Fibroblast of lung (primary cell): ENCODE data around the gene RAP1GAP2. TPM values are rescaled to one million over a fixed set of nuclear protein-coding genes. Genes with fewer than 3 reads are reported as not detected.

Experiments
- DNase-seq, 2 donors: peaks; one replicate each; pipeline versions ENCODE4 v3.0.0 to v3.0.0-alpha.2; 2010; ENCODE audit warnings: low read depth in 2 of 2
- H2AFZ ChIP-seq: 2 replicates; pipeline ENCODE4 v1.5.1; 2012; ENCODE audit warnings: low read length, control low read depth, inconsistent platforms
- H3K27ac ChIP-seq: 2 replicates; pipeline ENCODE4 v1.5.1; 2011; ENCODE audit warnings: low read length, control low read depth; ENCODE audit not compliant: insufficient read depth
- H3K27me3 ChIP-seq: 2 replicates; pipeline ENCODE4 v1.5.1; 2011; ENCODE audit warnings: mild to moderate bottlenecking, low read length; ENCODE audit not compliant: control insufficient read depth, insufficient read depth
- H3K36me3 ChIP-seq: 2 replicates; pipeline ENCODE4 v1.5.1; 2011; ENCODE audit warnings: low read length; ENCODE audit not compliant: control insufficient read depth, insufficient read depth
- H3K4me1 ChIP-seq: 2 replicates; pipeline ENCODE4 v1.5.1; 2011; ENCODE audit warnings: low read length; ENCODE audit not compliant: control insufficient read depth, insufficient read depth; ENCODE audit errors: extremely low read depth
- H3K4me2 ChIP-seq: 2 replicates; pipeline ENCODE4 v1.5.1; 2011; ENCODE audit warnings: low read length, control low read depth; ENCODE audit not compliant: insufficient read depth; ENCODE audit errors: extremely low read depth
- H3K4me3 ChIP-seq, 4 experiments: fragments of 200-600 bp in 1 of 4; sonication (generic) in 1 of 4; replicated peaks in 1 of 4; 2 replicates each; pipeline ENCODE4 v1.5.1; 2011 to 2016; ENCODE audit warnings: low read length in 4 of 4, low read depth in 3 of 4, mild to moderate bottlenecking in 3 of 4, control low read depth in 2 of 4, inconsistent platforms in 1 of 4, mixed read lengths in 1 of 4; ENCODE audit not compliant: insufficient read depth in 1 of 4; ENCODE audit errors: control extremely low read depth in 1 of 4
- H3K79me2 ChIP-seq: 2 replicates; pipeline ENCODE4 v1.5.1; 2012; ENCODE audit warnings: mild to moderate bottlenecking, low read length, inconsistent platforms; ENCODE audit not compliant: control insufficient read depth, insufficient read depth
- H3K9ac ChIP-seq: 2 replicates; pipeline ENCODE4 v1.5.1; 2011; ENCODE audit warnings: mild to moderate bottlenecking, low read length, control low read depth; ENCODE audit not compliant: insufficient read depth
- H3K9me3 ChIP-seq: 2 replicates; pipeline ENCODE4 v1.5.1; 2012; ENCODE audit warnings: low read depth, low read length; ENCODE audit not compliant: control insufficient read depth, insufficient read depth
- H4K20me1 ChIP-seq: 2 replicates; pipeline ENCODE4 v1.5.1; 2011; ENCODE audit warnings: low read length; ENCODE audit not compliant: control insufficient read depth, insufficient read depth; ENCODE audit errors: extremely low read depth
- EZH2 ChIP-seq: IDR thresholded peaks from 2 replicates; pipeline ENCODE4 v1.5.1; 2012; ENCODE audit warnings: low read length, control low read depth, mild to moderate bottlenecking; ENCODE audit errors: missing control alignments
- polyA plus RNA-seq, 2 donors: library from polyadenylated mRNA; depleted of rRNA in 1 of 2; stranded (reverse) in 1 of 2; unstranded in 1 of 2; fragments of >200 nt; gene quantifications; 2 replicates each; pipeline ENCODE4 v1.2.1, GENCODE V29; 2011 to 2012; ENCODE audit warnings: missing spikeins in 1 of 2
- total RNA-seq: library from RNA; depleted of rRNA; stranded (reverse); fragments of >200 nt; gene quantifications from 2 replicates; pipeline ENCODE4 v1.2.1, GENCODE V29; 2014
- TF ChIP-seq, protein P1 (sequence below), 2 donors: IDR thresholded peaks in 1 of 2; conservative IDR thresholded peaks in 1 of 2; 1 replicate in 1 of 2; 2 replicates in 1 of 2; pipeline ENCODE4 v1.5.1; 2011 to 2012; ENCODE audit warnings: low read length in 2 of 2, control low read depth in 1 of 2, inconsistent platforms in 1 of 2, low read depth in 1 of 2, mild to moderate bottlenecking in 1 of 2

RAP1GAP2 gene
- total and polyA plus RNA-seq, 2 donors (not counting 1 experiment from before 2014, with no cell fraction given): 0.33 to 0.99 TPM

DNA sequence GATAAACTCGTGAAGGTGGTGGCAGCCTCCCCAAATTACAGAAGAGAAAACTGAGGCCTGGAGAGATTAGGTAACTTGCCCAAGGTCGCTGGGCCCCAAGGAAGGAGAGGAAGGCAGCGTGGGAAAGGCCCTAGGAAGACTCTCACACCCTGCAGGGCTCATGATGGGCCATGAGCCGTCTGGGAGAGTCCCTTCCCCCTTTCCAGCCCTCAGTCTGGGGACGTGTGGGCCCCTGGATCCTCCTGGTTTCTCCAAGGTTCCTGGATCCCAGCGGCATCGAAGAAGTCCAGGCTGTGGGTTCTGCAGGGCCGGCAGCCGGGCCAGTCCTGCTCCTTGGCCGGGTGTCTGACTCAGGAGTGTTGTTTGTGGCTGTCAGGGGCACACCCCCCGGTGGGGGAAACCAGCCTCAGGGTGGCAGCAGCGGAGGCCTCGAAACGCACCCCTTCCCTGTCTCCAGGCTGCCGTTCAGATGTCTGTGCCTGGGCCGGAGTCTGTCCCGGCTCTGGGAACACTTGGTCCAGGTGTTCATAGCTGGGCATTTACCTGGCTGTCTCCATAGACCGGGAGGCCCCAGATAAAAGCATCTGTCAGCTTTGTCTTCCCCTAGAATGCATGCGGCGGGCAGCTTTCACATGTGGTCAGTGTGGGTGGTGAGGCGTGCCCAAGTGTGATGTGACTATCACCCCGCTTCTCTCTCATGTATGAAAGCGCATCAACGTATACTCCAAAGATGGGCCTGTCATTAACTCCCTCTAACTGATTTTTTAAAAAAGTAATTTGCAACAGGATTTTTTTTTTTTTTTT is 3.7 kb upstream of the RAP1GAP2 start:
- Histone ChIP-seq H3K27ac (no peak overlapping the region), H3K9ac (no peak overlapping the region), H3K4me3 (no peak overlapping the region), H4K20me1 (no peaks in the 10 kb centered on the region), H3K27me3 (peaks cover 3% of the 10 kb centered on the region), H3K9me3 (no peaks in the 10 kb centered on the region), H3K4me2 (no peak overlapping the region), H3K36me3 (no peaks in the 10 kb centered on the region), H3K4me1 (no peaks in the 10 kb centered on the region), H2AFZ (no peak overlapping the region), H3K79me2 (no peaks in the 10 kb centered on the region)
- no peak for TF ChIP-seq EZH2
- TF ChIP-seq, protein P1, sequence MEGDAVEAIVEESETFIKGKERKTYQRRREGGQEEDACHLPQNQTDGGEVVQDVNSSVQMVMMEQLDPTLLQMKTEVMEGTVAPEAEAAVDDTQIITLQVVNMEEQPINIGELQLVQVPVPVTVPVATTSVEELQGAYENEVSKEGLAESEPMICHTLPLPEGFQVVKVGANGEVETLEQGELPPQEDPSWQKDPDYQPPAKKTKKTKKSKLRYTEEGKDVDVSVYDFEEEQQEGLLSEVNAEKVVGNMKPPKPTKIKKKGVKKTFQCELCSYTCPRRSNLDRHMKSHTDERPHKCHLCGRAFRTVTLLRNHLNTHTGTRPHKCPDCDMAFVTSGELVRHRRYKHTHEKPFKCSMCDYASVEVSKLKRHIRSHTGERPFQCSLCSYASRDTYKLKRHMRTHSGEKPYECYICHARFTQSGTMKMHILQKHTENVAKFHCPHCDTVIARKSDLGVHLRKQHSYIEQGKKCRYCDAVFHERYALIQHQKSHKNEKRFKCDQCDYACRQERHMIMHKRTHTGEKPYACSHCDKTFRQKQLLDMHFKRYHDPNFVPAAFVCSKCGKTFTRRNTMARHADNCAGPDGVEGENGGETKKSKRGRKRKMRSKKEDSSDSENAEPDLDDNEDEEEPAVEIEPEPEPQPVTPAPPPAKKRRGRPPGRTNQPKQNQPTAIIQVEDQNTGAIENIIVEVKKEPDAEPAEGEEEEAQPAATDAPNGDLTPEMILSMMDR (conservative IDR thresholded peaks at IDR 0.05 in 1 of 2, IDR thresholded peaks at IDR 0.05 in 1 of 2; ENCODE audit: low read depth in 1 of 2, low read length in 2 of 2): no peak
- DNase-seq: no peak

DNA sequence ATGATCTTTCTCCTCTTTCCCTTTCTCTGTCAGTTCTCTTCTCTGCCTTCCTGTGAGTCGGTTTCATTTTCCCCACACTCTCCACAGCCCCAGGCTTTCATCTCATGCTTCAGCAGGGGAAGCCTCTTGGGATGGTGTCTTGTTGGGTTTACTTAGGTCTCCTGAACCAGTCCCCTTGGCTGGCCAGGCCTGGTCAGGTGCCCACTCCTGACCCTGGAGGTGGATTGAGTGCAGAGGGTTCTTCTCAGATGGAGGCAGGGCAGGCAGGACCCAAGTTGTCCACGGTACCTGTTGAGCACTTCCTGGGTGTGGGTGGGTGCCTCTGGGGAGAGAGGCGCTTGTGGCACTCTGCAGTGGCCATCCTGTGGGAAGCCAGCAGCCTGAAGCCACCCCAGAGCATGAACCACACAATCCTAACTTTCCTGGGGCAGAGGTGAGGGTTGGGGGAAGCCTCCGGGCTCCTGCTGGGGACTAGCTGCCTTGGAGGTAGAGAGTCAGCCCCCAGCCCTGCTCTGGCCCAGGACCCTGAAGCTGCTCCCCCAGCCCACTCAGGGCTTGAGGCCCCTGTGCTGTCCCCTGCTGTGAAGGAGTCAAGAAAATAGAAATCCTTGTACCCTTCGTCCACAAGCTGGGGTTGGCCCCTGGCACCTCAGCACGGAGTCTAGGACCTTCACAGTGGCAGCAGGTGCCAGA is 2.0 kb upstream of the RAP1GAP2 start:
- H3K4me3 ChIP-seq: no peak overlapping the region
- H3K9me3 ChIP-seq: no peaks in the 10 kb centered on the region
- H3K9ac ChIP-seq: no peak overlapping the region
- H4K20me1 ChIP-seq: no peaks in the 10 kb centered on the region
- peaks cover 3% of the 10 kb centered on the region for H3K27me3 ChIP-seq
- no peak overlapping the region for H2AFZ ChIP-seq
- no peak overlapping the region for H3K4me2 ChIP-seq
- H3K4me1 ChIP-seq: no peaks in the 10 kb centered on the region
- H3K36me3 ChIP-seq: no peaks in the 10 kb centered on the region
- TF ChIP-seq, protein P1 (conservative IDR thresholded peaks at IDR 0.05 in 1 of 2, IDR thresholded peaks at IDR 0.05 in 1 of 2; ENCODE audit: low read depth in 1 of 2, low read length in 2 of 2): no peak
- no peak for TF ChIP-seq EZH2
- no peak overlapping the region for H3K27ac ChIP-seq
- DNase-seq: no peak
- H3K79me2 ChIP-seq: no peaks in the 10 kb centered on the region

DNA sequence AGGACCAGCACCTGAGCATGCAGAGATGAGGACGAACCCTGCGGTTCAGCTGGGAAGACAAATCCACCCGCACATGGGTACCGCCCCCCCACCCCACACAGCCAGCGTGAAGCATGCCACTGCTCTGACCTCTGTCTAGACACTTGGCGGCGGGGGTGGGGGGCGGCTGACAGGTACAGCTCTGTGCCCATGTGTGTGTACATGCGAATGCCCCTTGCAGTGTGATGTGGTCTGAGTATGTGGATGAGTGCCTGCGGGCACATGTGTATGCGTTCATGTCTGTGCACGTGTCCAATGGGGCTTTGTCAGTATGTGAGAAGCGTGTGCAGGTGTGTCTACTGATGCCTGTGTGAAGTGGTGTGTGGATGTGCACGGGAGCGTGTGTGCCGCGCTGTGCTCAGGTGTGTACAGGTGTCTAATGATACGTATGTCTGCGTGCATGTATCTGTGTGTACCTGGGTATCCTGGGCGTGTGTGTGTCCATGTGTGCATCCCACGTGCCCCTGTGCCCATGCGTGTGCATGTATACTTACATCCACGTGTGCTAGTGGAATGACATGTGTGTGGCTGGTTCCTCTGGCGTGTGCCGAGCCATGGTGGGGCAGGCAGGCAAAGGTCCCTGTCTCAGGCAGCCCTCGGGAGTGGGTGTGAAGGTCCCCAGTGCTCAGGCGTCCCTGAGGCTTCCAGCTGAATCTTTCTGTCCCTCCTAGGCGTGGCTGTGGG is 636 bp upstream of the RAP1GAP2 start:
- Histone ChIP-seq H3K4me2 (no peak overlapping the region), H3K9me3 (no peaks in the 10 kb centered on the region), H2AFZ (no peak overlapping the region), H3K36me3 (no peaks in the 10 kb centered on the region), H3K79me2 (no peaks in the 10 kb centered on the region), H3K4me3 (no peak overlapping the region), H4K20me1 (no peaks in the 10 kb centered on the region), H3K4me1 (no peaks in the 10 kb centered on the region), H3K27me3 (peaks cover 3% of the 10 kb centered on the region), H3K27ac (no peak overlapping the region), H3K9ac (no peak overlapping the region)
- no peak for TF ChIP-seq EZH2
- TF ChIP-seq, protein P1 (conservative IDR thresholded peaks at IDR 0.05 in 1 of 2, IDR thresholded peaks at IDR 0.05 in 1 of 2; ENCODE audit: low read depth in 1 of 2, low read length in 2 of 2): no peak
- DNase-seq: no peak
